GM21825 (cell line): Measurements from ENCODE around the gene POLE.

ENCODE experiments used
- ATAC-seq: cut with Tn5 transposase; IDR thresholded peaks from one replicate; pipeline ENCODE4 v1.9.1; 2021; ENCODE audit warnings: mild to moderate bottlenecking, moderate library complexity; ENCODE audit not compliant: unreplicated experiment

Gene POLE

DNA sequence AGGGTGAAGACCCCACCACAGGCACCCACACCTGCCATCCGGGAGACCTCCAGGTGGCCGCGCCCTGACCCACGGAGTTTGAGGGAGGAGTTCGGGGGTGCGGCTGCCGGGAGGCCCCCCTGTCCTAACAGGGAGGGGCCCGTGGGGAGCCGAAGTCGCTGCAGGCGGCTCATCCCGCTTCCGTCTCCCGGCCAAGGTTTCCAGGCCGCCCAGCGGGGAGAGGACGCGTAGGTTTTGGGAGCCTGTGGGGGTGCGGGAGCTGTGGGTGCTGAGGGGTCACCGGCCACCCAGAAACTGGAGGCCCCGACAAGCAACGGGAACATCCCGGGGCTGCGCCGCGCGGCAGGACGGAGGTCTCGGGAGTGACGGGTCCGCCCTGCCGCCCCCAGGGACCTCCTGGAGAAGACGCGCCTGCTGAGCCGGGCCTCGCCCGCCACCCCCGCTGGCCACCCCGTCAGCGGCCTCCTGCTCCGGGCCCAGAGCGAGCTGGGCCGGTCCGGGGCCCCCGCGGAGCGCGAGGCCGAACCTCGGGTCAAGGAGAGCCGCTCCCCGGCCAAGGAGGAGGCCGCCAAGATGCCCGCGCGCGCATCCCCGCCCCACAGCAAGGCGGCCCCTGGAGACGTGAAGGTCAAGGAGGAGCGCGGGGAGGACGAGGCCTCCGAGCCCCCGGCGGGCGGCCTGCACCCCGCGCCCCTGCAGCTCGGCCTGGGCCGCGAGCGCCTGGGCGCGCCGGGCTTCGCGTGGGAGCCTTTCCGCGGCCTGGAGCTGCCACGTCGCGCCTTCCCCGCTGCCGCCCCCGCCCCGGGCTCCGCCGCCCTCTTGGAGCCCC, 104.3 kb downstream of the POLE start:
- no peak for ATAC-seq

DNA sequence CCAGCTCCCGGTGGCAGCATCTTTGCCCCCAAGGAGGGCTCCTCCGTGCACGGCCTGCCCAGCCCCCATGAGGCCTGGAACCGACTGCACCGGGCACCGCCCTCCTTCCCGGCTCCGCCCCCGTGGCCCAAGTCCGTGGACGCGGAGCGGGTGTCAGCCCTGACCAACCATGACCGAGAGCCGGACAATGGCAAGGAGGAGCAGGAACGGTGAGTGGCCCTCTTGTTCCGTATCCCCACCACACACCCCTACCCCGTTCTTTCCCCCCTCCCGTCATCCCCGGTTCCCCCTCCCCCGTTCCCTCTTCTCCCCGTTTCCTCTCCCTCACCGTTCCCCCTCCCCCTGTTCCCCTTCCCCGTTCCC, 105.1 kb downstream of the POLE start:
- ATAC-seq = no peak

DNA sequence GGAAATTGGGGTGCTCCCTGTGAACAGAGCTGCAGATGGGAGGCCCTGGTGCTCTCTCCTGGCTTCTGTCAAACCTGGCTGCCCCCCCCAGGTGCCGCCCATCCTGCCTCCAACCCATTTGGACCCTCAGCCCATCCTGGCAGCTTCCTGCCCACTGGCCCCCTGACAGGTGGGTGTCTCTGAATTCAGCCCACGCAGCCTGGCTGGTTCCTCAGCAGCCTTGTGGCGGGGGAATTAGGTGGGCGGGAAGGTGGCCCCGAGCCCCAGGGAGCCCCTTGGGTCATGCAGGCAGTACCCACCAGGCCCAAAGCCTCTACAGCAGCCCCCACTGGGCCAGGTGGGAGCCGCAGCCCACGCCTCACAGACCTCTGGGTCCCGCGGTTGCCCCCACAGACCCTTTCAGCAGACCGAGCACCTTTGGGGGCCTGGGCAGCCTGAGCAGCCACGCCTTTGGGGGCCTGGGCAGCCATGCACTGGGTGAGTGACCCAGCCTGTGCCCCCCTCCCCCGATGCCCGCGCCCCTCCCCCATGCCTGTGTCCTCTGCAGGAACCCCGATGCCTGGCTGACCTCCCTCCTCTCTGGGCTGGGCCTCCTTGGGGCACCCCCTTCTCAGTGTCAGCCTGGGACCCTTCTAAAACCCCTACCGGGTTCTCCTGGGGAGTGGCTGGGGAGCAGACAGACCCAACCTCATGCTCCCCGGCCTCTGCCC, 105.6 kb downstream of the POLE start:
- ATAC-seq = no peak

DNA sequence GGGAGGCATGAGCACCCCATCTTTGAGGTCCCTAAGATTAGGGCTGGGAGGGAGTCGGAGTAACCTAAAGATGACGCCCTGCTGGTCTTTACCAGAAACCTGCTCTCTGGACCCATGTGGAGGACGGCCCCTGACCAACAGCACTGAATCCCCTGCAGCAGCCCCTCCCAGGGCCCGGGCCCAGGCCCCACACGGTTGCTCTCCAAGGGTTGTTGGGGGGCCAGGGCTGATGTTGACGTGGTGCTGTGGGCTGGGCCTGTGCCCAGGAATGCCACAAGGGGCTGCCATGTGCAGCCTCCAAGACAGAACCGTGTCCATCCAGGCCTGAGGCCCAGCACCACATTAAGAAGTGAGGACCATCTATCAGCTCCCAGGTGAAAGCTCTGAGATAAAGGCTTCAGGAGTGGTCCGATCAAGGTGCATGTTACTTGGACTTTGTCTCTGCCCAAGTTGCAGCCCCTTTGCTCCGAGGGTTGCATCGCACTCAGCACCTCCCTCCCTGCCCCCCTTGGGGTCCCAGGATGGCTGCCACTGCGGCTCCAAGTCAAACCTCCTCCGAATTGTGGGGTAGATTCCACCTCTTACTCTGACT, 106.3 kb downstream of the POLE start:
- ATAC-seq = no peak

DNA sequence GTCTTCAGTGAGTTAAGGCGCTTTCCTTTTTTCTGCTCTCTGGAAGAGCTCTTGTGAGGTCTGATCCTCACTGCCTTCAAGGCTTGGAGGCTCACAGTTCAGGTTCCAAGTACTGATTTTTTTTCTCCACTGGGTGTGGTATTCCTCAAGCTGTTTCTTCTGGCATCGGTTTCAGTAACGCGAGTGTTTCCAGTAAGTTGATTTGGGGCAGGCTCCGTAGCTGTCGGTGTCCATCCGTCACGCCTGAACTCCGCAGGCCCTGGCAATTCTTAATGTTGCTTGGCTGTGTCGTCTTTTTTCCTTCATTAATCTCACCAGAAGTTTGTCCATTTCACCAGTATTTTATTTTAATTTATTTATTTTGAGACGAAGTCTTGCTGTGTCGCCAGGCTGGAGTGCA, 107.4 kb downstream of the POLE start:
- no peak for ATAC-seq

DNA sequence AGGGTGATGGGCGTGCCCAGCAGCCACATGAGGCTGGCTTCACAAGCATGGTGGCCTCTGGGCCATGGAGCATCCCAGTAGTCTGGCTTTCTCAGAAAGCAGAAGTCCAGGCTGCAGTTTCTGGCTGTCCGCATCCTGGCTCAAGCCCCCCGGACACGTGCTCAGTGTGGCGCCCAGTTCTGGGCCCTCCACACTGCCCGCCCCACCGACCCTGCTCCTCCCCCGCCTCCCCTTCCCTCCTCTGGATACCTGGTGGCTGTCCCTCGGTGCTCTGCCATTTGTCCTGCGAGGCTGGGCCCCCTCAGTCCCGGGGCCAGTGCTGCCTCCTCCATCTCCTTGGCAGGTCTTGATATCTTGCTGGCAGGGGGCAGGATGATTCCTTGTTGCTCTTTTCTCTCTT, 108.3 kb downstream of the POLE start:
- ATAC-seq = no peak

DNA sequence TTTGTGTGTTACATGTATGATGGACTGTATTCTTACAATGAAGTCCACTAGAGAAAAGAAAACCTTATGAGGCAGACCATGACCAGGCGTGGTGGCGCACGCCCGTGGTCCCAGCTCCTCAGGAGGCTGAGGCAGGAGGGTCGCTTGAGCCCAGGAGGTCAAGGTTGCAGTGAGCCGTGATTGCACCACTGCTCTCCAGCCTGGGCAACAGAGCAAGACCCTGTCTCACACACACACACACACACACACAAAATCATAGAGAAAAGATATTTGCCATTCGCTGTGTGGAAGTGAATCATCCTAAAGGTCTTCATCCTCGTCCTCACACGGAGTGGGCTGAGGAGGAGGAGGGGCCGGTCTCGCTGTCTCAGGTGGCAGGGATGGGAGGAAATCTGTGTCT, 109.0 kb downstream of the POLE start:
- ATAC-seq = no peak

DNA sequence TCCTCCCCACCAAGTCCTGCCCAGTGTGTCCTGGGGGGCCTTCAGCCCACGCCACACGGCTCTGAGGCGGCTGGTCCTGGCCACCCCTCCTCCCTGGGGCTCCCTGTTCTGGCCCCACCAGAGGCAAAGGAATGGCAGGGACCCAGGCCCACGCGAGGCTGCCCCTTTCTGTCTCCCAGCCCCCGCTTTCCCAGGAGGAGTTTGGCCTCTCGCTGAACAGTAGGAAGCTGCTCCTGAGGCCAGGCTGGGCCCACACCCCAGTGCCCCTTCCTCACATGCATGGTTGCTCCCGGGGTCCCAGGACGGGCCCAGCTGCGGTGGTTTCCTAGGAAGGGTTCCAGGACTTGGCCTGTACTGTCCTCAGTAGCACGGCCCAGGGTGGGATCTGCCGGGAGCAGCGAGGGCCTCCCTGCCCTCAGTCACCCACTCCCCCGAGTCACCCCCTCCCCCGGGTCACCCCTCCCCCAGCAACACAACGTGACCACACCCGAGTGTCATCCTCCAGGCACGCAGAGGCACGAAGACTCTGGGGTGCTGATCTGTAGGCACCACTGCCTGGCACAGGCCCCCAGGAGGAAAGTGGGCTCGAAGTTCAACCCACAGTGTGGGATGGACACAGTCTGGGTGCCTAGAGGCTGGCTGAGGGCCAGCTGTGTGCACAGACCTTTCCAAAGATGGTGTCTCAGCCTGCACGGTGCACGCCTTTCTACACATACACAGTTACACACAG, 109.8 kb downstream of the POLE start:
- ATAC-seq = no peak

DNA sequence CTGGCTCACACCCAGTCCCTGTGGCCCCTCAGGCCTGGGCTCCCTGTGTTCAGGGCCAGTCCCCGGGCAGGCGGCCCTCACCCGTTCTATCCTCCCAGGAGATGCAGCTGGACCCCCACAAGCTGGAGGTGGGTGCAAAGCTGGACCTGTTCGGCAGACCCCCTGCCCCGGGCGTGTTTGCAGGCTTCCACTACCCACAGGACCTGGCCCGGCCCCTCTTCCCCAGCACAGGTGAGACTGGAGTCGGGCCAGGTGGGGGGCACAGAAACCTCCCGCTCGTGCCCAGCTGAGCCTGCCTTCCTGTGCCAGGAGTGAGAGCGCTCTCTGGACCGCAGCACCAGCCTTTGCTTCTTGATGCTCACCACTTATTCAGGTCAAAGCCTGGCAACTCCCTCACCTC, 110.4 kb downstream of the POLE start:
- no peak for ATAC-seq

DNA sequence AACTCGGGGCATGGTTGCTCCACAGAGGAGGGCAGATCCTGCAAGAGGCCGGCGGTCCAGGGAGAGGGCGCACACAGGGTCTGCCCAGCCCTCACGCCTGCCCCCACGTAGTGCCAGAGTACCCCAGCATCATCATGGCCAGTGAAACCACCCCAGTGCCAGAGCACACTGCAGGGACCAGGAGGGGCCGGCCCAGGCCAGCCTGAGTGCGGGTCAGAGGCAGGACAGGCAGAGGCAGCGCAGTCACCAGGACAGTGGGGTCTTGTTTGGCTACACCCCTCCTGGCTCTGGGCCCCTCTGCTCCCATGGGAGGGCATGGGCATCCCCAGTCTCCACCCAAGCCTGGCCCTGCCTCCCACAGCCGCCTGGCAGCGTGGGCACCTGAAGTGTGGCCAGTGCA, 111.5 kb downstream of the POLE start:
- no peak for ATAC-seq

DNA sequence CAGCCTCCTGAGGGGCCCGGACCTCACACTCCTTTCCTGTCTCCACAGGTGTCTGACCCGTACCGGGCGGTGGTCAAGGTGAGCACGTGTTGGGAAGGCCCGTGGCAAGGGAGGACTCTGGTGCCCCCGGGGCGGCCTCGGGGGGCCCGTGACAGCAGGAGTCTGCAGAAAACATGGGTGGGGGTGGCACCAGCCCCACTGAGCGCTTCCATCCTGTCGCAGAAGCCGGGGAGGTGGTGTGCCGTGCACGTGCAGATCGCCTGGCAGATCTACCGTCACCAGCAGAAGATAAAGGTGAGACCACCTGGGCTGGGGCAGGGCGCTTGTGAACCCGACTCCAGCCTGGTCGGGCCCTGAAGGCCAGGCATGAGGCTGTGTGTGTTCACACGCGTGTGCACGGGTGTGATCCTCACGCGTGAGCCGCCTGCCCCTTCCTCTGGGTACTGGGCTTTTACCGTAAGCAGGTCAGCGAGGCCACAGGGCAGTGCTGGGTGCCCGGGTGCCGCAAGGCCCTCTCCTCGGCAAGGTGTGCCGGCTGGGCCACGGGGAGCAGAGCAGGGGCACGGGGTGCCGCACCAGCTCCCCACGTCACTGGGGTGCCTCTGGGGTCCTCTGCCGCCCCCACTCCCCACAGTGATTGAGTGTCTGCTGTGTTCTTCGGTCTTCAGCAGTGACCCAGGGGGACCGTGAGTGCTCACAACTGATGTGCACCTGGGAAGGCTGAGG, 112.7 kb downstream of the POLE start:
- no peak for ATAC-seq
